AML-193 (cell line): ENCODE measurements around the gene PTP4A2.
"Not testable (repeated sequence)": the region's sequence is repeated elsewhere in the genome, so short reads cannot be mapped to it uniquely, and the experiment has no call there.

Experiments used
- DNase-seq, 2 experiments: peaks; one replicate each; lab custom pipeline; 2025; lab: John Stamatoyannopoulos, UW

PTP4A2 gene

GRCh38 chr1:31949862-31950261 lies 11.7 kb upstream of the PTP4A2 start:
- no peak for DNase-seq

DNA sequence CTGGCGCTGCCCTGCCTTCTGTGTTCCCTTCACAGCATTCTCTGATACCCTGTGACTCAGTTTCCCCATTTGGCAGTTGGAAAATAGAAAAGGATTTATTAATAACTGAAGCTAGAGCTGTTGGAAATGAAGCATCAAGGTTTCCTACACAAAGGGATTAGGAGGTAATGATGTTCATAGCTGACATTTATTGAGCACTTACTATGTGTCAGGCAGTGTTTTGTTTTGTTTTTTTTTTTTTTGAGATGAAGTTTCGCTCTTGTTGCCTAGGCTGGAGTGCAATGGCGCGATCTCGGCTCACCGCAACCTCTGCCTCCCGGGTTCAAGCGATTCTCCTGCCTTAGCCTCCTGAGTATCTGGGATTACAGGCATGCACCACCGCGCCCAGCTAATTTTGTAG lies 7.5 kb upstream of the PTP4A2 start:
- DNase-seq = not testable (repeated sequence)

GRCh38 chr1:31944205-31945089 lies 6.3 kb upstream of the PTP4A2 start:
- DNase-seq = peak; percentile 57 to 58

DNA sequence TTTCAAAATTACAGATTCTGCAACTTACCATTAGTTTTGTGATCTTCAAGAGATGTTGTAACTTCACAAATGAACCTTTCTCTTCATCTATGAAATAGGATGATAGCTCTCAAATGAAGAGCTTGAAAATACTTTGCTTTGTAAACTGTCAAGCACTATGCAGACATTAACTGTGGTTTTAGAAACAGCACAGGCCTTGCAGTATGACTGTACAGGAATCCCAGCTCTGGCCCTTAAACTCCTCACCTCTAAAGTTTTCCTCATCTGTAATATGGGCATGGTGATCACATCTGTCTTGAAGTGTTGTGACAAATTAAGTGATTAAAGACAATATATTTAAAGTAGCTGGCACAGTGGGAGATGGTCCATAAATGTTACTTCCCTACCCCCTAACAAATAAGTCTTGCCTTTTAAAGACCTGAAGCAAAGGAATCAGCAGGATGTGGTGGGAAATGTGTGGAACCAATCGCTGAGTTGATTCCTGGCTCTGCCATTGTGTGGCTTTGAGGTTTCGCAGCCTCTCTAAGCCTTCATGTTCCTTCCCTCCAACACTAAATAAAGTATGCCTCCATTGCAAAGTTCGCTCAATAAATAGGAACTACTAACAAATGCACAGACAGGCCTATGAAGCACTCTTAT lies 5.5 kb upstream of the PTP4A2 start:
- no peak for DNase-seq

DNA sequence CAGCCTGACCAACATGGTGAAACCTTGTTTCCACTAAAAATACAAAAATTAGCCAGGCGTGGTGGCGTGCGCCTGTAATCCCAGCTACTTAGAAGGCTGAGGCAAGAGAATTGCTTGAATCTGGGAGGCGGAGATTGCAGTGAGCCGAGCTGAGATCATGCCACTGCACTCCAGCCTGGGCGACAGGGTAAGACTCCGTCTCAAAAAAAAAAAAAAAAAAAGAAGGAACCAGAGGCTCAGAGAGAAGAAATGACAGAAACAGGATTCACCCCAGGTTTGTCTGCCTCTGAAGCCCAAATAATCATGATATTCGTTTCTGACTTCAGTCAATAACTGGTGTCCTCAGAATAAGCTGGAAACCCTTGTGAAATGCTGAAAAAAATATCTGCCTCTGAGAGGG lies 3.9 kb upstream of the PTP4A2 start:
- not testable (repeated sequence) for DNase-seq

GRCh38 chr1:31939484-31940329 lies 1.5 kb upstream of the PTP4A2 start:
- DNase-seq = peak; percentile 81 to 89

GRCh38 chr1:31937300-31938183 lies 626 bp downstream of the PTP4A2 start:
- DNase-seq = no peak

GRCh38 chr1:31936981-31937299 lies 1.2 kb downstream of the PTP4A2 start:
- no peak for DNase-seq

- DNase-seq = peak; percentile 11 to 29
These were observed 1.7 kb downstream of the PTP4A2 start for GRCh38 chr1:31936278-31936980.

- DNase-seq = no peak
These were observed 3.2 kb downstream of the PTP4A2 start for GRCh38 chr1:31934706-31935629.

- peak in 1 of 2 experiments; percentile 15 for DNase-seq
These were observed 5.5 kb downstream of the PTP4A2 start for GRCh38 chr1:31932491-31933316.

DNA sequence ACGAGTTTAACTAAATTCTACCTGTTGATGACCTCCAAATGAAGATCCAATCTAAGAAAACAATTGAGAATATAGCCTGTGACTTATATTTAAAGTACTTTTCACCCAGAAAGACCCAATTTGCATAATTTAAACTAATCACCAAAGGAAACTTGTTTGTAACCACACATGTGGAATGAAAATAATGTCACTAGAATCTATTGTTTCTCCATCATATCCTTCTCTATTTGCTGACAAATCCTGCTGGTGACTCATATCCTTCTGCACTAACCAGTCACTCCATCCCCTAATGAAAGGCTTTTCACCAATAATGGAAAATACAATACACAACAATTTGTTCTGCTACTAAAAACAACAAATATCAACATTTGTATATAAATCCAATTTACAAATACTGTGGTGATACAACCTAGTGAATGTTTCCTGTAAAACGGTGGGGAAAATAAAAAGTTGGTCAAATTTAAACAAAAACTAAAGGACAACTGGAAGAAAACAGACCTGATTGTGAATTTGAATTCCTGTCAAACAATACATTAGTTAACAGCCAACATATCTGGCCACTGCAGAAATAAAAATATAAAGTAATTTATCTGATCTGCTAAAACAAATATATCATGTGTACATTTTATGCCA lies 6.5 kb downstream of the PTP4A2 start:
- peak; percentile 52 to 64 for DNase-seq

DNA sequence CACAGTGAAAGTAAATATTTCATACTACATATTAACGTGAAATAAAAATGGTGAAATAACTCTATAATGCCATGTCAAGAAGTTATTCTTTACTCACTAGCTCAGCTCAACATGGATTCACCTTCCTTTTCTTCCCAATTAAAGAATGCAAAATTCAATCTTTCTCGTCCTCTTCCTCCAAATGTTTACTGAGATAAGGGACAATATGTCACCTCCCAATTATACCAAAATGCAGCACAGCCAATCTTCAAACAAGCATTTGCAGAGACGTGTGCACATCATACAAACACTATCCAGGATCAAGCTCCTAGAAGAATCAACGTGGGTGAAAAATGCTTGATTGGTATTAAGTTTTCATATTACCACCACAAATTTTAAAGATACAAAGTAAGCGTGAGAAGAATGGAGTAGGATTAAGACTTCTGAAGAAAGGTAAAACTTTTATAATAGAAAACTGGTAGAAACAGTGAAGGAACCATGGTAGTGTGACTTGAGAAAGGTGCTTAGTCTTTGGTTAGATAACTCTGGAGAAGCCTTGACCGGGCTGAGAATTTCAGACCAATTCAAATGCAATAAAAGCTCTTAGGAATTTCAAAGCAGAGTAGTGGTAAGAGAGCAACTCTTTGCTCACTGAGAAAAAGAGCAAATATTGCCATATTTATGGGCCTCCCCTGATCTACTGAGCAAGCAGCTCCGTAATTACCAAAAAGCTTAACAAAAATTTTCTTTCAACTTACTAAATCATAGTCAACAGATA lies 7.2 kb downstream of the PTP4A2 start:
- no peak for DNase-seq

- DNase-seq = no peak
These were observed 10.5 kb downstream of the PTP4A2 start for GRCh38 chr1:31927661-31927980.

DNA sequence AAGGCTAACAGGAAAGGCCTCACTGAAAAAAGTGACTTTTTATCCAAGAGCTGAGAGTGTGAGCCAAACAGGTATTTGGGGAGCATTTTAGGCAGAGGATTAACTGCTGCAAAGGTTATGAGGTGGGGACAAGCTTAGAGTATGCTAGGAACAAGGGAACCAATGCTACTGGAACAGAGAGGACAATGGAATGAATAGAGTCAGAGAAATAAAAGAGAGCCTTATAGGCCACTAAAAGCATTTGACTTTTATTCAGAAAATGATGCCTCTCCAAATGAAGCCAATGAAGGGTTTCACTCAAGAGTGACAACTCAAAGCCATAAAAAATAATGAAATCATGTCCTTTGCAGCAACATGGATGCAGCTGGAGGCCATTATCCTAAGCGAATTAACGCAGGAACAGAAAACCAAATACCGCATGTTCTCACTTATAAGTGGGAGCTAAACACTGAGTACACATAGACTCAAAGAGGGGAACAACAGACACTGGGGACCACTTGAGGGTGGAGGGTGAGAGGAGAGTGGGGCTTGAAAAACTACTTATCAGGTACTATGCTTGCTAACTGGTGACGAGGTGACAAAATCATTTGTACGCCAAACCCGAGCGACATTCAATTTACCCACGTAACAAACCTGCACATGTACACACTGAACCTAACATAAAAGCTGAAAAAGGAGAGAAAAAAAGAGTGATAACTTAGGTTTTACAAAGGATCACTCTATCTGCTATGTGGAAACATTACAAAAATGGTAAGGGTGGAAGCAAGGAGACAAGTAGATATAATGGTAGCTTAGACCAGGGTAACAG lies 11.1 kb downstream of the PTP4A2 start:
- no peak for DNase-seq

DNA sequence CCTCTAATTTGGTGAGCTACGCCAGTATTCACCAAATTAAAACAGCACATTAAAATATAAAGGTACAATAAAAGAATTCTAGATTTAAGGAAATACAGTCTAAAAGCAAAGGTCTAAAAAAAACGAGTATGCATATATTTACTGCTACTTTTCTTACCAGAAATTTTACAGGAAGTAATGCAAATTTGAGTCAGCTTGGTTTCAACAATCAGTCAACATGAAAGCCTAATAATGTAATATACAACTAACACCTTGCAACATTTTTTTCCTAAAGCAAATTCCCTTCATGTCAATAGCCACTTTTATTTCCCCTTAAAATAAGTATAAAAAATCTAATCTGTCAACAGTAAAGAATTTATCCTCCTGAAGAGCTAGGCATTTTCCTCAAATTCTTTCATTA lies 11.9 kb downstream of the PTP4A2 start:
- DNase-seq = no peak

GRCh38 chr1:31925824-31926223 lies 12.3 kb downstream of the PTP4A2 start:
- DNase-seq = not testable (repeated sequence)
